ENCODE data around the gene MARCHF2.

MARCHF2 gene

DNA sequence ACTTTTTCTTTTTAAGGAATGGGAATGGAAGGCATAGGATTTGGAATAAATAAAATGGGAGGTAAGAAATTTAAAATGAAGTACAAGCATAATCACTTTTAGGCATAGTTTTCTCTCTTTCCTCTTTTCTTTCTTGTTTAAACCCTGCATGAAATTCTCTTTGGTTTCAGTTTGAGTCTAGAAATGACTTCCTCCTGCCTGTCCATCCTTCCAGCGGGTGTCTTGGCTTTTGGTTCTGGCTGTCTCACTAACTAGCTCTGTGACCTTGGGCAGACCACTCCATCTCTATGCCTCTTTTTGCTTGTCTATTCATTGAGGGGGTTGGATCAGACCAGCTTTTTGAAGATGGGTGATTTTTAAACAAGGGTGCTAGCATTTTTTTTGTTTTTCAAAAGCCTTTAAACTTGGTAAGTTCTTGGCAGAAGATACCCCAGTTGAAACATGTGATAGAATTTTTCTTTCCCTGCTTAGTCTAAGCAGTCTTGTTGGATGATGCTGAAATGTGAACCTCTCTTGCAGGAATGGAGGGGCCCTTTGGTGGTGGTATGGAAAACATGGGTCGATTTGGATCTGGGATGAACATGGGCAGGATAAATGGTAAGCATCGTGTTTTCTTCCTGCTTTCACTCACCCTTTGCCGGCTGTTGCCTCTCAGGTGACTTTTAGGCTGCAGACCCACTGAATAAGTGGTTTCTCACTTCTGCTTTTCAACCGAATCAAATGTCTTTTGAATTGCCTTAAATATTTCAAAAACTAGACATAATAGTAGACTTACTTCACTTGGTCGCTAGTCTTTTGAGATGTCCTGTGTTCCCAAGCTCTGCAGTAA, 60.8 kb downstream of the MARCHF2 start:
- Histone ChIP-seq H3K27me3 (ENCODE audit: insufficient read depth, poor library complexity, severe bottlenecking) (no peaks in the 10 kb centered on the region), H3K9me3 (ENCODE audit: severe bottlenecking) (no peaks in the 10 kb centered on the region), H3K4me3 (ENCODE audit: severe bottlenecking) (no peak overlapping the region), H3K27ac (ENCODE audit: poor library complexity, severe bottlenecking) (no peak overlapping the region), H3K36me3 (ENCODE audit: low read depth) (peaks cover 86% of the 10 kb centered on the region), H3K4me1 (ENCODE audit: insufficient read depth, poor library complexity, severe bottlenecking) (no peaks in the 10 kb centered on the region)
- DNase-seq (ENCODE audit: low spot score) (no peak), ATAC-seq (ENCODE audit: low read depth) (no peak)
- TF ChIP-seq, protein P1, sequence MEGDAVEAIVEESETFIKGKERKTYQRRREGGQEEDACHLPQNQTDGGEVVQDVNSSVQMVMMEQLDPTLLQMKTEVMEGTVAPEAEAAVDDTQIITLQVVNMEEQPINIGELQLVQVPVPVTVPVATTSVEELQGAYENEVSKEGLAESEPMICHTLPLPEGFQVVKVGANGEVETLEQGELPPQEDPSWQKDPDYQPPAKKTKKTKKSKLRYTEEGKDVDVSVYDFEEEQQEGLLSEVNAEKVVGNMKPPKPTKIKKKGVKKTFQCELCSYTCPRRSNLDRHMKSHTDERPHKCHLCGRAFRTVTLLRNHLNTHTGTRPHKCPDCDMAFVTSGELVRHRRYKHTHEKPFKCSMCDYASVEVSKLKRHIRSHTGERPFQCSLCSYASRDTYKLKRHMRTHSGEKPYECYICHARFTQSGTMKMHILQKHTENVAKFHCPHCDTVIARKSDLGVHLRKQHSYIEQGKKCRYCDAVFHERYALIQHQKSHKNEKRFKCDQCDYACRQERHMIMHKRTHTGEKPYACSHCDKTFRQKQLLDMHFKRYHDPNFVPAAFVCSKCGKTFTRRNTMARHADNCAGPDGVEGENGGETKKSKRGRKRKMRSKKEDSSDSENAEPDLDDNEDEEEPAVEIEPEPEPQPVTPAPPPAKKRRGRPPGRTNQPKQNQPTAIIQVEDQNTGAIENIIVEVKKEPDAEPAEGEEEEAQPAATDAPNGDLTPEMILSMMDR (IDR thresholded peaks at IDR 0.05; ENCODE audit: poor library complexity, severe bottlenecking): no peak

DNA sequence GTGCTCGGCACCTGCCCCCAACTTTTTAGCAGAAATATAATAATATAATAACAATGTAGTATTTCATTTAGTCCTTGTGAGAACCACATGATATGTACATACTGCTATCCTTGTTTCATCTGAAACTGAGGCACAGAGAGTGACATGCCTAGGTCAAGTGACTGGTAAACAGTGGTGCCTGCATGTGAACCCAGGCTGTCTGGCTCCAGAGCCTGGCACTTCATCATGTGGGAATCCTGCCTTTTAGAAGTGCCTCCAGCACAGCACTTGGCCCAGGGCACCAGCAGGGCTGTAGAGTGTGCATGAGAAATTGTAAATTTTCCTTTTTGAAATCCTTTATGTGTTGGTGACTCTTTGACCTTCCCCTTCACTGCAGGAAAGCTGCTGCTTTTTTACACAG, 61.9 kb downstream of the MARCHF2 start:
- Histone ChIP-seq H3K27ac (ENCODE audit: poor library complexity, severe bottlenecking) (no peak overlapping the region), H3K27me3 (ENCODE audit: insufficient read depth, poor library complexity, severe bottlenecking) (no peaks in the 10 kb centered on the region), H3K4me3 (ENCODE audit: severe bottlenecking) (no peak overlapping the region), H3K36me3 (ENCODE audit: low read depth) (peaks cover 79% of the 10 kb centered on the region), H3K4me1 (ENCODE audit: insufficient read depth, poor library complexity, severe bottlenecking) (no peaks in the 10 kb centered on the region), H3K9me3 (ENCODE audit: severe bottlenecking) (no peaks in the 10 kb centered on the region)
- DNase-seq (ENCODE audit: low spot score) (no peak), ATAC-seq (ENCODE audit: low read depth) (no peak)
- TF ChIP-seq, protein P1 (IDR thresholded peaks at IDR 0.05; ENCODE audit: poor library complexity, severe bottlenecking): no peak

DNA sequence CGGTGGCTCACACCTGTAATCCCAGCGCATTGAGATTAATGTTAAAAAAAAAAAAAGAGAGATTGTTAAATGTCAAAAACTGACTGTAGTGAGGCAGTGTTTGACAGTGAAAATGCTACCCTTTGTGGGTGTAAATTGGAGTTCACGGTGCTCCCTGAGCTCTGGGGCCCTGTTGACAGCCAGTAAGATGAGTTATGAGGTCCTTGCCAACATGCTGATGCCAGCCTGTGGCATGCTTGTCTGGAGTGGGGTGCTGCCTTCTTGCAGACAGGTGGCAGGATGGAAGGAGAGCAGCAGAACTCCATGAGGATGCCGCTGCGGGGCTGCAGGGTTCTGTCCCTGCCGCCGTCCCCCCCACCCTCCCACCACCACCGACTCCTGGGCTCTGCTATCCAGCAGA, 63.4 kb downstream of the MARCHF2 start:
- no peaks in the 10 kb centered on the region for H3K9me3 ChIP-seq (ENCODE audit: severe bottlenecking)
- H3K27ac ChIP-seq (ENCODE audit: poor library complexity, severe bottlenecking): no peak overlapping the region
- H3K36me3 ChIP-seq (ENCODE audit: low read depth): peaks cover 76% of the 10 kb centered on the region
- DNase-seq (ENCODE audit: low spot score) (no peak), ATAC-seq (ENCODE audit: low read depth) (no peak)
- peaks cover 5% of the 10 kb centered on the region for H3K4me1 ChIP-seq (ENCODE audit: insufficient read depth, poor library complexity, severe bottlenecking)
- H3K27me3 ChIP-seq (ENCODE audit: insufficient read depth, poor library complexity, severe bottlenecking): no peaks in the 10 kb centered on the region
- H3K4me3 ChIP-seq (ENCODE audit: severe bottlenecking): no peak overlapping the region
- TF ChIP-seq, protein P1 (IDR thresholded peaks at IDR 0.05; ENCODE audit: poor library complexity, severe bottlenecking): no peak

DNA sequence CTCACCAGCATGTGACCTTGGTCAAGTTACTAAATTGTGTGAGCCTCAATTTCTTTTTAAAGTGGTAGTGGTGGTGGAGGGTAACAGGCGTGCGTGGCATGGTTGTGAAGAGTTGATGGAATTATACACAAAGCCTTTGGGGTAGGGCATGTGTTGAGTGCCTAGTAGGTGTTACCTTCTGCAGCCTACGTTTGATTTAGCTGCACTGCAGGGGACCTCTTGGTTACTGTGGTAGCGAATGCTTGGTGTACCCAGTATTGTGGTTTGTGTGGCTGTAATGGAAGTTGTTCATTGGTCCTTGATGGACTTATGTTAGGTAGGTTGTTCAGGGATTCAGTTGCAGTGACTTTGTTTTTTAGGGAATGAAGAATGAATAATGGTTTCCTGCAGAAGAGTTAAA, 64.8 kb downstream of the MARCHF2 start:
- no peaks in the 10 kb centered on the region for H3K27me3 ChIP-seq (ENCODE audit: insufficient read depth, poor library complexity, severe bottlenecking)
- DNase-seq (ENCODE audit: low spot score) (no peak), ATAC-seq (ENCODE audit: low read depth) (no peak)
- H3K4me3 ChIP-seq (ENCODE audit: severe bottlenecking): no peak overlapping the region
- H3K27ac ChIP-seq (ENCODE audit: poor library complexity, severe bottlenecking): no peak overlapping the region
- peaks cover 72% of the 10 kb centered on the region for H3K36me3 ChIP-seq (ENCODE audit: low read depth)
- TF ChIP-seq, protein P1 (IDR thresholded peaks at IDR 0.05; ENCODE audit: poor library complexity, severe bottlenecking): no peak
- H3K9me3 ChIP-seq (ENCODE audit: severe bottlenecking): no peaks in the 10 kb centered on the region
- H3K4me1 ChIP-seq (ENCODE audit: insufficient read depth, poor library complexity, severe bottlenecking): peaks cover 5% of the 10 kb centered on the region

DNA sequence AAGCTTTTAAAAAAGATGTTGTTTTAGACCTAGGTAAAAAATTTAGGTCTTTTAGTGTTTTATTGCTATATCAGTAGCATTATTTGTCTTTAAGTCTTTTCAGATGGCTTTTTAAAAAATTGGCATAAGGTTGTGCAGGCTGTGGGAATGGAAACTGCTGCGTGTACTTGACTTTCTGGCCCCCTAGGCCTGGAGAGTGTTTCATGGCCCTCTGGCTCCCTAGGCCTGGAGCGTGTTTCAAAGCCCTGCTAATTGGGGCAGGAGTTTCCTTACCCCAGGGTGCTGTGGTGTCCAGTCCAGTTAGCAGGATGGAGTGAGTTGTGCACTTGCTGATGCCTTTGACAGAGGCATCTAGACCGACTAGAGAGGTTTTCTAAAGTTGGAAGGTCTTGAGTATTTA, 65.5 kb downstream of the MARCHF2 start:
- Histone ChIP-seq H3K27ac (ENCODE audit: poor library complexity, severe bottlenecking) (no peak overlapping the region), H3K4me1 (ENCODE audit: insufficient read depth, poor library complexity, severe bottlenecking) (peaks cover 5% of the 10 kb centered on the region), H3K4me3 (ENCODE audit: severe bottlenecking) (no peak overlapping the region), H3K9me3 (ENCODE audit: severe bottlenecking) (no peaks in the 10 kb centered on the region), H3K36me3 (ENCODE audit: low read depth) (peaks cover 72% of the 10 kb centered on the region), H3K27me3 (ENCODE audit: insufficient read depth, poor library complexity, severe bottlenecking) (no peaks in the 10 kb centered on the region)
- DNase-seq (ENCODE audit: low spot score) (no peak), ATAC-seq (ENCODE audit: low read depth) (no peak)
- TF ChIP-seq, protein P1 (IDR thresholded peaks at IDR 0.05; ENCODE audit: poor library complexity, severe bottlenecking): no peak
